GM12892 (cell line): Measurements from ENCODE around the gene KIF2A.

Experiments
- POLR2A ChIP-seq: IDR thresholded peaks from 2 replicates; pipeline ENCODE4 v1.6.1; 2011; ENCODE audit warnings: low read depth, low read length, control low read depth
- POLR2AphosphoS5 ChIP-seq: IDR thresholded peaks from 2 replicates; pipeline ENCODE4 v1.6.1; 2011; ENCODE audit warnings: low read depth, low read length, control low read depth

GRCh38 chr5:62299600-62299999, 6.4 kb upstream of the KIF2A start:
- TF ChIP-seq POLR2AphosphoS5 = no peak
- TF ChIP-seq POLR2A = no peak
